HTR-8/SVneo (cell line): Measurements from ENCODE around the gene PDZRN4.
"Not testable (repeated sequence)": the region's sequence is repeated elsewhere in the genome, so short reads cannot be mapped to it uniquely, and the experiment has no call there.

Experiments
- DNase-seq: peaks from one replicate; pipeline ENCODE4 v3.0.0; 2011; ENCODE audit warnings: low spot score, mixed read lengths; ENCODE audit not compliant: insufficient read length
- FAIRE-seq: peaks from 2 replicates; lab custom pipeline; 2011; peaks lifted over from hg19 to GRCh38; lab: Jason Lieb, UNC

The PDZRN4 gene

GRCh38 chr12:41212625-41213024 is 24.5 kb downstream of the PDZRN4 start:
- FAIRE-seq (no peak), DNase-seq (no peak)

GRCh38 chr12:41213107-41213506 is 25.0 kb downstream of the PDZRN4 start:
- DNase-seq (no peak), FAIRE-seq (no peak)

- DNase-seq (no peak), FAIRE-seq (no peak)
These were observed 25.5 kb downstream of the PDZRN4 start for GRCh38 chr12:41213648-41214047.

- DNase-seq (no peak), FAIRE-seq (no peak)
These were observed 29.6 kb downstream of the PDZRN4 start for GRCh38 chr12:41217727-41218126.

GRCh38 chr12:41220931-41221330 is 32.8 kb downstream of the PDZRN4 start:
- no peak for FAIRE-seq
- DNase-seq = no peak

- no peak for FAIRE-seq
- DNase-seq = no peak
These were observed 33.4 kb downstream of the PDZRN4 start for GRCh38 chr12:41221491-41221890.

- no peak for DNase-seq
- no peak for FAIRE-seq
These were observed 35.5 kb downstream of the PDZRN4 start for GRCh38 chr12:41223600-41223999.

GRCh38 chr12:41224066-41224465 is 35.9 kb downstream of the PDZRN4 start:
- no peak for DNase-seq
- no peak for FAIRE-seq

- no peak for DNase-seq
- FAIRE-seq = no peak
These were observed 37.1 kb downstream of the PDZRN4 start for GRCh38 chr12:41225179-41225578.

GRCh38 chr12:41228066-41228820 is 40.1 kb downstream of the PDZRN4 start:
- no peak for DNase-seq

GRCh38 chr12:41230756-41231155 is 42.6 kb downstream of the PDZRN4 start:
- FAIRE-seq = no peak
- no peak for DNase-seq

More at GRCh38 chr12:41228066-41228820, 40.1 kb downstream of the PDZRN4 start:
- FAIRE-seq = no peak

GRCh38 chr12:41234692-41235091 is 46.6 kb downstream of the PDZRN4 start:
- FAIRE-seq = no peak
- no peak for DNase-seq

- no peak for FAIRE-seq
- no peak for DNase-seq
These were observed 54.5 kb downstream of the PDZRN4 start for GRCh38 chr12:41242603-41243002.

- no peak for FAIRE-seq
- no peak for DNase-seq
These were observed 60.3 kb downstream of the PDZRN4 start for GRCh38 chr12:41248391-41248790.

GRCh38 chr12:41250748-41251147 is 62.6 kb downstream of the PDZRN4 start:
- DNase-seq = no peak
- FAIRE-seq = no peak

- no peak for DNase-seq
- no peak for FAIRE-seq
These were observed 66.1 kb downstream of the PDZRN4 start for GRCh38 chr12:41254004-41254914.

- DNase-seq, FAIRE-seq: not testable (repeated sequence)
These were observed 75.1 kb downstream of the PDZRN4 start for GRCh38 chr12:41263196-41263595.

GRCh38 chr12:41264281-41264680 is 76.2 kb downstream of the PDZRN4 start:
- FAIRE-seq = no peak
- no peak for DNase-seq

GRCh38 chr12:41269056-41269455 is 80.9 kb downstream of the PDZRN4 start:
- DNase-seq (no peak), FAIRE-seq (no peak)

- FAIRE-seq (no peak), DNase-seq (no peak)
These were observed 83.4 kb downstream of the PDZRN4 start for GRCh38 chr12:41271489-41271888.

- FAIRE-seq = no peak
- no peak for DNase-seq
These were observed 86.5 kb downstream of the PDZRN4 start for GRCh38 chr12:41274643-41275042.
